K562 (cell line): ENCODE measurements around the gene GLMP. TPM values are rescaled to one million over a fixed set of nuclear protein-coding genes. Genes with fewer than 3 reads are reported as not detected.

Experiments used
- E2F8 ChIP-seq: fragments of 450-650 bp; IDR thresholded peaks from 2 replicates; pipeline ENCODE4 v1.7.1; 2018; ENCODE audit warnings: mild to moderate bottlenecking, low read depth; ENCODE audit not compliant: partially characterized antibody
- FOSL1 ChIP-seq: fragments of 200-800 bp; sonication (Bioruptor generic); conservative IDR thresholded peaks from 2 replicates; pipeline ENCODE4 v1.6.1; 2016; ENCODE audit warnings: missing genetic modification characterization, missing compliant biosample characterization
- HNRNPUL1 ChIP-seq: fragments of 200-400 bp; formaldehyde crosslinking; IDR thresholded peaks from 2 replicates; pipeline ENCODE4 v1.6.1; 2017; ENCODE audit warnings: low read length
- KLF1 ChIP-seq: fragments of 450-650 bp; IDR thresholded peaks from 2 replicates; pipeline ENCODE4 v1.6.1; 2016; ENCODE audit warnings: missing genetic modification characterization, missing compliant biosample characterization
- MYC ChIP-seq, 2 experiments: fragments of 250-450 bp in 1 of 2; sonication (Bioruptor Pico) in 1 of 2; IDR thresholded peaks; 2 replicates each; pipeline versions ENCODE4 v1.5.1 to v1.6.1; 2012 to 2021; ENCODE audit warnings: low read depth in 2 of 2, borderline replicate concordance in 1 of 2, improper control_type of control experiment in 1 of 2, low read length in 1 of 2, mild to moderate bottlenecking in 1 of 2, moderate library complexity in 1 of 2
- NFE2 ChIP-seq: IDR thresholded peaks from 2 replicates; pipeline ENCODE4 v1.6.1; 2014; ENCODE audit warnings: antibody characterized with exemption, low read depth
- NR2C1 ChIP-seq, 2 experiments: fragments of 450-650 bp; IDR thresholded peaks; 2 replicates each; pipeline ENCODE4 v1.6.1; 2017; ENCODE audit warnings: mild to moderate bottlenecking in 2 of 2, antibody characterized with exemption in 1 of 2, inconsistent platforms in 1 of 2, missing compliant biosample characterization in 1 of 2, missing genetic modification characterization in 1 of 2
- PHF8 ChIP-seq: fragments of 200-600 bp; sonication (generic); IDR thresholded peaks from 2 replicates; pipeline ENCODE4 v1.6.1; 2012; ENCODE audit warnings: mixed run types, mild to moderate bottlenecking, inconsistent platforms, low read length, moderate library complexity, borderline replicate concordance
- POLR2G ChIP-seq: fragments of 200-400 bp; formaldehyde crosslinking; IDR thresholded peaks from 2 replicates; pipeline ENCODE4 v1.6.1; 2017; ENCODE audit warnings: low read depth, mild to moderate bottlenecking, antibody characterized with exemption, low read length, moderate library complexity
- PYGO2 ChIP-seq: fragments of 450-650 bp; IDR thresholded peaks from 2 replicates; pipeline ENCODE4 v1.6.1; 2016; ENCODE audit warnings: mild to moderate bottlenecking, missing genetic modification characterization, moderate library complexity, missing compliant biosample characterization
- RBFOX2 ChIP-seq: fragments of 200-400 bp; formaldehyde crosslinking; IDR thresholded peaks from 2 replicates; pipeline ENCODE4 v1.6.1; 2017; ENCODE audit warnings: low read depth, mild to moderate bottlenecking, low read length, moderate library complexity
- SIN3B ChIP-seq: fragments of 450-650 bp; IDR thresholded peaks from 2 replicates; pipeline ENCODE4 v1.6.1; 2017; ENCODE audit warnings: low read depth, mild to moderate bottlenecking, moderate library complexity
- STAT6 ChIP-seq: sonication (generic); formaldehyde crosslinking; IDR thresholded peaks from 2 replicates; pipeline ENCODE4 v1.8.1; 2023; ENCODE audit warnings: mild to moderate bottlenecking, missing genetic modification reagents
- ZNF184 ChIP-seq: sonication (generic); formaldehyde crosslinking; IDR thresholded peaks from 2 replicates; pipeline ENCODE4 v1.5.0; 2020; ENCODE audit warnings: missing genetic modification reagents
- ZNF717 ChIP-seq: fragments of 250-450 bp; sonication (Bioruptor Pico); IDR thresholded peaks from 2 replicates; pipeline ENCODE4 v1.5.0; 2021
- ZNF778 ChIP-seq: fragments of 450-650 bp; formaldehyde crosslinking; IDR thresholded peaks from 2 replicates; pipeline ENCODE4 v1.4.0; 2020; ENCODE audit warnings: mild to moderate bottlenecking, moderate library complexity
- polyA plus RNA-seq, 8 experiments: library from polyadenylated mRNA; depleted of rRNA in 4 of 8; stranded (reverse) in 5 of 8; unstranded in 3 of 8; fragments of >200 nt; fragmentation: Nextera tagmentation in 2 of 8; fragmentation: Illumina TruSeq in 1 of 8; extraction: Ambion mirVana in 2 of 8; extraction: Trizol in 1 of 8; gene quantifications; 2 replicates each; pipeline versions ENCODE4 v1.2.1 to v1.2.3, GENCODE V29; 2011 to 2014; ENCODE audit warnings: inconsistent platforms in 1 of 8, missing spikeins in 1 of 8
- total RNA-seq, 7 experiments: library from RNA; depleted of rRNA in 6 of 7; stranded (reverse); fragments of >200 nt in 6 of 7; fragmentation: Illumina TruSeq in 2 of 7; extraction: Trizol in 2 of 7; gene quantifications; 2 replicates each; pipeline versions ENCODE4 v1.2.1 to v1.2.3, GENCODE V29; 2011 to 2021; ENCODE audit warnings: low replicate concordance in 1 of 7
- TF ChIP-seq, protein P1 (sequence below): fragments of 450-650 bp; IDR thresholded peaks from 2 replicates; pipeline ENCODE4 v1.6.1; 2018; ENCODE audit warnings: mild to moderate bottlenecking, low read depth; ENCODE audit not compliant: partially characterized antibody
- TF ChIP-seq, protein P2 (sequence below): fragments of 250-450 bp; sonication (Bioruptor Pico); IDR thresholded peaks from 2 replicates; pipeline ENCODE4 v1.4.0; 2020; ENCODE audit warnings: mild to moderate bottlenecking, moderate library complexity, borderline replicate concordance

GLMP gene
- total and polyA plus RNA-seq, 9 of the 15 experiments (the other 6 are each of a cell fraction or from before 2014, with no cell fraction given) = 8.3 to 28.2 (median 22.4) TPM

GRCh38 chr1:156295391-156295947, at the start of gene GLMP (continued):
- TF ChIP-seq, protein P1, sequence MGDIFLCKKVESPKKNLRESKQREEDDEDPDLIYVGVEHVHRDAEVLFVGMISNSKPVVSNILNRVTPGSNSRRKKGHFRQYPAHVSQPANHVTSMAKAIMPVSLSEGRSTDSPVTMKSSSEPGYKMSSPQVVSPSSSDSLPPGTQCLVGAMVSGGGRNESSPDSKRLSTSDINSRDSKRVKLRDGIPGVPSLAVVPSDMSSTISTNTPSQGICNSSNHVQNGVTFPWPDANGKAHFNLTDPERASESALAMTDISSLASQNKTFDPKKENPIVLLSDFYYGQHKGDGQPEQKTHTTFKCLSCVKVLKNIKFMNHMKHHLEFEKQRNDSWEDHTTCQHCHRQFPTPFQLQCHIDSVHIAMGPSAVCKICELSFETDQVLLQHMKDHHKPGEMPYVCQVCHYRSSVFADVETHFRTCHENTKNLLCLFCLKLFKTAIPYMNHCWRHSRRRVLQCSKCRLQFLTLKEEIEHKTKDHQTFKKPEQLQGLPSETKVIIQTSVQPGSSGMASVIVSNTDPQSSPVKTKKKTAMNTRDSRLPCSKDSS = no peak
- TF ChIP-seq HNRNPUL1 (no peak), STAT6 (CRISPR knock-in tag) (no peak), ZNF184 (CRISPR knock-in tag) (no peak), NFE2 (no peak), FOSL1 (tag) (0 out of 2 replicates have a peak, but pooled peaks have one; percentile 19), E2F8 (no peak), POLR2G (peak; percentile 72), ZNF778 (CRISPR knock-in tag) (no peak), RBFOX2 (peak; percentile 59), ZNF717 (CRISPR knock-in tag) (no peak), MYC (IDR thresholded peaks at IDR 0.05; ENCODE audit: low read depth, low read length) (peak; percentile 31; the same call in 1 of the 2 replicates), MYC (CRISPR knock-in tag; IDR thresholded peaks at IDR 0.05; ENCODE audit: borderline replicate concordance, low read depth) (no peak), PYGO2 (tag) (no peak), NR2C1 (IDR thresholded peaks at IDR 0.05) (no peak), NR2C1 (tag; IDR thresholded peaks at IDR 0.05) (no peak), PHF8 (peak; percentile 75; the same call in 1 of the 2 replicates), KLF1 (tag) (0 out of 2 replicates have a peak, but pooled peaks have one; percentile 55), SIN3B (peak; percentile 87)
- TF ChIP-seq, protein P2, sequence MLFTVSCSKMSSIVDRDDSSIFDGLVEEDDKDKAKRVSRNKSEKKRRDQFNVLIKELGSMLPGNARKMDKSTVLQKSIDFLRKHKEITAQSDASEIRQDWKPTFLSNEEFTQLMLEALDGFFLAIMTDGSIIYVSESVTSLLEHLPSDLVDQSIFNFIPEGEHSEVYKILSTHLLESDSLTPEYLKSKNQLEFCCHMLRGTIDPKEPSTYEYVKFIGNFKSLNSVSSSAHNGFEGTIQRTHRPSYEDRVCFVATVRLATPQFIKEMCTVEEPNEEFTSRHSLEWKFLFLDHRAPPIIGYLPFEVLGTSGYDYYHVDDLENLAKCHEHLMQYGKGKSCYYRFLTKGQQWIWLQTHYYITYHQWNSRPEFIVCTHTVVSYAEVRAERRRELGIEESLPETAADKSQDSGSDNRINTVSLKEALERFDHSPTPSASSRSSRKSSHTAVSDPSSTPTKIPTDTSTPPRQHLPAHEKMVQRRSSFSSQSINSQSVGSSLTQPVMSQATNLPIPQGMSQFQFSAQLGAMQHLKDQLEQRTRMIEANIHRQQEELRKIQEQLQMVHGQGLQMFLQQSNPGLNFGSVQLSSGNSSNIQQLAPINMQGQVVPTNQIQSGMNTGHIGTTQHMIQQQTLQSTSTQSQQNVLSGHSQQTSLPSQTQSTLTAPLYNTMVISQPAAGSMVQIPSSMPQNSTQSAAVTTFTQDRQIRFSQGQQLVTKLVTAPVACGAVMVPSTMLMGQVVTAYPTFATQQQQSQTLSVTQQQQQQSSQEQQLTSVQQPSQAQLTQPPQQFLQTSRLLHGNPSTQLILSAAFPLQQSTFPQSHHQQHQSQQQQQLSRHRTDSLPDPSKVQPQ (CRISPR knock-in tag) = no peak
